Prostate gland (tissue), 2 donors: ENCODE data around the gene SUCLG2. TPM values are rescaled to one million over a fixed set of nuclear protein-coding genes. Genes with fewer than 3 reads are reported as not detected.

Experiments
- DNase-seq: peaks from one replicate; pipeline ENCODE4 v3.0.0-alpha.2; 2019; ENCODE audit warnings: low spot score
- H3K27ac ChIP-seq, 2 donors: fragments of 200-600 bp; sonication (generic); 2 replicates each; pipeline ENCODE4 v1.5.1; 2017 to 2019
- H3K27me3 ChIP-seq: fragments of 200-600 bp; sonication (generic); replicated peaks from 2 replicates; pipeline ENCODE4 v1.5.1; 2019; ENCODE audit not compliant: insufficient read depth
- H3K36me3 ChIP-seq, 2 donors: fragments of 200-600 bp; sonication (generic); 1 replicate in 1 of 2; 2 replicates in 1 of 2; pipeline versions ENCODE4 v1.5.1 to v1.8.1; 2017 to 2019
- H3K4me1 ChIP-seq: fragments of 200-600 bp; sonication (generic); replicated peaks from 2 replicates; pipeline ENCODE4 v1.5.1; 2019
- H3K4me3 ChIP-seq, 2 donors: fragments of 200-600 bp; sonication (generic); 2 replicates each; pipeline ENCODE4 v1.5.1; 2017 to 2019
- H3K9me3 ChIP-seq: fragments of 200-600 bp; sonication (generic); 2 replicates; pipeline ENCODE4 v1.5.1; 2017
- CTCF ChIP-seq, 4 experiments: fragments of 200-600 bp in 2 of 4; fragments of 450-650 bp in 2 of 4; sonication (generic) in 2 of 4; IDR thresholded peaks; 1 replicate in 3 of 4; 2 replicates in 1 of 4; pipeline ENCODE4 v1.5.1; 2016 to 2019; ENCODE audit warnings: antibody characterized with exemption in 4 of 4, mild to moderate bottlenecking in 2 of 4, moderate library complexity in 2 of 4
- POLR2A ChIP-seq: fragments of 450-650 bp; IDR thresholded peaks from one replicate; pipeline ENCODE4 v1.6.1; 2016; ENCODE audit warnings: antibody characterized with exemption, mild to moderate bottlenecking
- POLR2AphosphoS5 ChIP-seq: sonication (generic); formaldehyde crosslinking; IDR thresholded peaks from one replicate; pipeline ENCODE4 v1.6.1; 2017; ENCODE audit warnings: antibody characterized with exemption
- WGBS: methylation state at CpG from one replicate; pipeline ENCODE4 v1.1.5; 2018; 5-methylcytosine and 5-hydroxymethylcytosine counted together
- intact Hi-C: fragments of 100-400 bp; cut with DNase I; formaldehyde crosslinking; loops from one replicate; pipeline ENCODE4 v1.14.2; 2022
- total RNA-seq, 2 donors: library from RNA; depleted of rRNA; stranded (reverse); fragments of >200 nt; gene quantifications; one replicate each; pipeline ENCODE4 v1.1.0, GENCODE V29; 2016

The SUCLG2 gene
- total RNA-seq, 2 donors from 2014 or later = 33.2 to 65.4 TPM

GRCh38 chr3:67484085-67484484 lies 170.3 kb downstream of the SUCLG2 start:
- no peak overlapping the region for H3K4me3 ChIP-seq
- no peak for DNase-seq
- no peak overlapping the region for H3K27ac ChIP-seq
- no peaks in the 10 kb centered on the region for H3K27me3 ChIP-seq
- 80% methylated on average over 3 of the region's 3 CpGs for WGBS
- intact Hi-C loops = no loop called here
- H3K36me3 ChIP-seq = no peaks in the 10 kb centered on the region
- H3K9me3 ChIP-seq = no peaks in the 10 kb centered on the region
- no peaks in the 10 kb centered on the region for H3K4me1 ChIP-seq
- no peak for TF ChIP-seq POLR2A
- no peak for TF ChIP-seq CTCF (IDR thresholded peaks at IDR 0.05)
- TF ChIP-seq POLR2AphosphoS5 = no peak

- 81% methylated on average over 4 of the region's 4 CpGs for WGBS
- no peak for DNase-seq
- Histone ChIP-seq H3K36me3 (no peaks in the 10 kb centered on the region), H3K4me1 (no peaks in the 10 kb centered on the region), H3K27me3 (no peaks in the 10 kb centered on the region), H3K4me3 (no peak overlapping the region), H3K9me3 (no peaks in the 10 kb centered on the region), H3K27ac (no peak overlapping the region)
- TF ChIP-seq POLR2A = no peak
- TF ChIP-seq POLR2AphosphoS5 = no peak
- TF ChIP-seq CTCF (IDR thresholded peaks at IDR 0.05) = no peak
- intact Hi-C loops = no loop called here
Measured at GRCh38 chr3:67481126-67481525, 173.3 kb downstream of the SUCLG2 start.

- no peak for TF ChIP-seq POLR2AphosphoS5
- TF ChIP-seq POLR2A = no peak
- TF ChIP-seq CTCF (IDR thresholded peaks at IDR 0.05) = no peak
- 98% methylated on average over 7 of the region's 7 CpGs for WGBS
- H3K27ac ChIP-seq = no peak overlapping the region
- H3K27me3 ChIP-seq = no peaks in the 10 kb centered on the region
- H3K9me3 ChIP-seq = no peaks in the 10 kb centered on the region
- no peaks in the 10 kb centered on the region for H3K4me1 ChIP-seq
- no peak for DNase-seq
- intact Hi-C loops = no loop called here
- H3K4me3 ChIP-seq = no peak overlapping the region
- H3K36me3 ChIP-seq = no peaks in the 10 kb centered on the region
Measured at GRCh38 chr3:67478423-67478822, 176.0 kb downstream of the SUCLG2 start.

- DNase-seq = no peak
- TF ChIP-seq POLR2A = no peak
- TF ChIP-seq CTCF (IDR thresholded peaks at IDR 0.05) = no peak
- no peak for TF ChIP-seq POLR2AphosphoS5
- Histone ChIP-seq H3K4me3 (no peak overlapping the region), H3K36me3 (no peaks in the 10 kb centered on the region), H3K27me3 (no peaks in the 10 kb centered on the region), H3K4me1 (no peaks in the 10 kb centered on the region), H3K27ac (no peak overlapping the region), H3K9me3 (no peaks in the 10 kb centered on the region)
- intact Hi-C loops = no loop called here
- WGBS = 93% methylated on average over 4 of the region's 4 CpGs
Measured at GRCh38 chr3:67474311-67474710, 180.1 kb downstream of the SUCLG2 start.

GRCh38 chr3:67472674-67473201 lies 181.7 kb downstream of the SUCLG2 start:
- intact Hi-C loops = no loop called here
- no peak overlapping the region for H3K4me3 ChIP-seq
- H3K27me3 ChIP-seq = no peaks in the 10 kb centered on the region
- no peaks in the 10 kb centered on the region for H3K9me3 ChIP-seq
- TF ChIP-seq POLR2AphosphoS5 (no peak), POLR2A (no peak)
- no peak for DNase-seq
- H3K27ac ChIP-seq = no peak overlapping the region
- H3K4me1 ChIP-seq = no peaks in the 10 kb centered on the region
- WGBS = 94% methylated on average over 2 of the region's 2 CpGs
- no peaks in the 10 kb centered on the region for H3K36me3 ChIP-seq
